Caki2 (cell line): ENCODE results near the gene PMS1. TPM values are rescaled to one million over a fixed set of nuclear protein-coding genes. Genes with fewer than 3 reads are reported as not detected.

Experiments used
- DNase-seq: peaks from one replicate; pipeline ENCODE4 v3.0.0-alpha.2; 2015; ENCODE audit warnings: low read depth
- in situ Hi-C: cut with HindIII; loops from 2 replicates; pipeline ENCODE4 v1.10.0; 2016; ENCODE audit warnings: low sequenced_read_pairs, low pct_unique_long_range_greater_than_20kb, mixed read lengths
- total RNA-seq: library from RNA; depleted of rRNA; stranded (reverse); fragments of >200 nt; shearing (Covaris generic); gene quantifications from 2 replicates; pipeline ENCODE4 v1.2.3, GENCODE V29; 2014; ENCODE audit warnings: low replicate concordance

Gene PMS1
- total RNA-seq, 1 experiment from 2014 or later, result 19.2 TPM

DNA sequence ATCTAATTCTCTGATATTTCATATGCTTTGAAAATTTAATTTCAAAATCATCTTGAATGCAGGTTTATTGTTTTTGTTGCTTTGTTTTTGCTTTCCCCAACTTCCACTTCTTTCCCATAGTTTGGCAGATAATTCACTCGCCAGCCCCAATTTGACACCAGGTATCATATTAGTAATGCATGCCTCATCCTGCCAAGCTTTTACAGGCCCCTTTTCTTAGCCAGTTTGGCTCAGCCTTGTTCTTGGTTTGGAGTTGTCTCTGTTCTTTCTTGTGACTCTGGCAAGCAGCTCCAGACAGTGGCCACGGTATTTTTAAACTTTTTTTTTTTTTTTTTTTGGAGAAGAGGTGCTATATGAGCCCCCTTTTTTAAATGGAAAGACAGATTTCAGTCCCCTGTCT is 65.3 kb downstream of the PMS1 start:
- no peak for DNase-seq
- in situ Hi-C loops, result no loop called here

- in situ Hi-C loops, result no loop called here
Observed at GRCh38 chr2:189851174-189851826, 67.0 kb downstream of the PMS1 start.

GRCh38 chr2:189854187-189854586 is 69.9 kb downstream of the PMS1 start:
- in situ Hi-C loops, result no loop called here
- no peak for DNase-seq

More at GRCh38 chr2:189851174-189851826, 67.0 kb downstream of the PMS1 start:
- DNase-seq, result no peak

DNA sequence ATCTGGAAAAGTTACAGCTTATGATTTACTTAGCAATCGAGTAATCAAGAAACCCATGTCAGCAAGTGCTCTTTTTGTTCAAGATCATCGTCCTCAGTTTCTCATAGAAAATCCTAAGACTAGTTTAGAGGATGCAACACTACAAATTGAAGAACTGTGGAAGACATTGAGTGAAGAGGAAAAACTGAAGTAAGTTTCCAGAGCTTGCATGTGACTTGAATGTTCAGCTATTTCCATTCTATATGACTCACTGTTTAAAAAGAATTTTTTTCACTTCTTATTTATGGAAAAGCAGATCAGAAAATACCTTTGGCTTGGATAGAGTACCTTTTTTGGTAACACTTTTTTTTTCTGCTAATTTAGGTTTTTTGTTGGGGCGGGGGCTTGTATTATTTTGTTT is 70.7 kb downstream of the PMS1 start:
- DNase-seq, result no peak
- in situ Hi-C loops, result no loop called here

- DNase-seq, result no peak
- in situ Hi-C loops, result no loop called here
Observed at GRCh38 chr2:189858291-189858690, 74.0 kb downstream of the PMS1 start.

DNA sequence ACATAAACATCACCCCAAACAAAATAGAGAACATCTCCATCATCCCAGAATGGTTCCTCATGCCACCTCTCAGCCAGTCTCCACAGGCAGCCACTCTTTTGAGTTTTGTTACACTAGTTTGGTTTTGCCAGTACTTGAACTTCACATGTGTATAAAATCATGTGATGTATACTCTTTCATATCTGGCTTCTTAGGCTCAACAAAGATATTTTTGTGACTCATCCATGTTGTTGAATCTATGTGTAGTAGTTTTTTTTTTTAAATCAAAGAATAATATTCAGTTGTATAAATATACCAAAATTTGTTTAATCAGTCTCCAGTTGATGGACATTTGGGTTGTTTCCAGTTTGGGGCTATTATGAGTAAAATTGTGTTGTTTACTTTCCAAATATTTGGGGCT is 75.9 kb downstream of the PMS1 start:
- in situ Hi-C loops, result no loop called here
- no peak for DNase-seq

DNA sequence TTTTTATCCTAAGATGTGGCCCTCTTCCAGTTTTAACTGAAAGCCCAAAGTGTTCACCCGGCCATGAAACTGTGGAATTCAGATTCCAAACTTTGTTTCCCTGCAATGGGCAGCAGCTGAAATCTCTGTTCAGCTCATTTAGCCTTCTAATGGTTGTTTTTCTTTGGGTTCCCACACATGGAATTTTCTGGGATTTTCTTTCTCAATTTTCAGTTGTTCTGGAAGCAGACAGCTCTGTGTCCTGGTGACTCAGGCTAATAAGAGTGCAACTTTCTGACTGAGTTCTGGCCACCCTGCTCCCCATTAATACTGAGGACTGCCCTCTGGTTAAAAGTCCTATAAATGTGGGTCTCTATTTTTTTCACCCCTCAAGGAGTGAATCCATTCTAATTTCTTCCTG is 78.5 kb downstream of the PMS1 start:
- in situ Hi-C loops, result no loop called here
- DNase-seq, result no peak

DNA sequence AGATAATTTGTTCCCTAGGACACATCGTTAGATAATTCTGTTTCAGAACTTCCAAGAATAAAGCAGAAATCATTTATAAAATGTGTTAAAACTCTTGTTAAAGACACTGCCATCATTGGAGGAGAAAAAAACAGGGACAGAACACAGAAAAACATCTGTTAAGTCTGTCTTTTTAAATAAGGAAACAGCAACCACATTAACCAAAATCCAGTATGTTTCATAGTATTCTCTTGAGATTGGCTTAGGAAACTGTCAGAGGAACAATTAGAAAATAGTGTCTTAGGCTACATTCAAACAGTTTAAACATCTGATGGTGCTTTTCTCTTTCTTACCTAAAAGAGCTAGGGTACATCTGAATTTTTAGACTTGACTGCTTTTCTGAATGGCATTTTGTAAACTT is 81.6 kb downstream of the PMS1 start:
- DNase-seq, result no peak
- in situ Hi-C loops, result no loop called here

DNA sequence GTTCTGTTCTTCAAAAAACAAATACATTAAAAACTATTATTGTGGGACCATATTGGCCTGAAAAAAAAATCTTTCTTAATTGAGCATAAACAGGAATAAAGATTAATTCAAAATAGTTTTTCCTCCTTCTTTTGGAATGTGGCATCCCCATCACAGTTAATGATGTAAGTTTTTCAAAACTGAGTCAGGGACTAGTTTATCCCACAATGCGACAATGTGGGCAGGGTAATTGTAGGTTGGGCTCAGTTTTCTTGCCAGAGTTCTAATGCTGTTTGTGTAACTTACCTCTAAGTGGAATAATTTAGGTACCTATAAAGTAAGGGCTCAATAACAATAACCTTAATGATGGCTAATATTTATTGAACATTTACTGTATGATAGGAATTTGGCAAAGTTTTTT is 82.0 kb downstream of the PMS1 start:
- no peak for DNase-seq
- in situ Hi-C loops, result no loop called here

- DNase-seq, result no peak
- in situ Hi-C loops, result no loop called here
Observed at GRCh38 chr2:189868896-189869295, 84.6 kb downstream of the PMS1 start.

DNA sequence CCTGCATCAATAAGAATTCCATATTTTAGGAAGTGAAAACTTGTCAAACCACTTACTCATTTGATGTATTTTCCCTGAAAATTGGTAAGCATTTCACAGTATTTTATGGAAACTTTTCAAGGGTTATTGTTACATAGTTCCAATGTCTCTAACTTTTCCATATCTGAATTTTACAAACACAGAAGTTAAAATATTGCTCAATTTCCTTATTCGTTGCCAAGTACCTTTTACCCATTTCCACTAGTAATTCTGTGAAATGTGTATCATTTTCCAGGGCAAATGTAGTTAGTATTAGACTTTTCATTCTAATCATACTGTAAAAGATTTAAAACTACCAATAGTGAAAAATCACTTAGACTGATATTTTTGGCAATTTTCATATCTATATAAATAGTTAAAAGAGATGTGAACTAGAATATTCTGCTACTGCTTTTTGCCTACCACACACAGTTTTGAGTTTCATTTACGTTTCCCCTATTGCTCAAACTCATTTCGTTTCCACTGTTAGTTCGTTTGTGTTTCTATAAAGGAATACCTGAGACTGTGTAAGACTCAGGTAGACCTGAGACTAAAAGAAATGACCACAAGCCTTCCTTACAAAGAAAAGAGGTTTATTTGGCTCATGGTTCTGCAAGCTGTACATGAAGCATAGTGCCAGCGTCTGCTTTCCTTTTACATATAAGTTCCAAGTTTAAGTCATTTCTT is 86.3 kb downstream of the PMS1 start:
- in situ Hi-C loops, result no loop called here
- DNase-seq, result no peak

DNA sequence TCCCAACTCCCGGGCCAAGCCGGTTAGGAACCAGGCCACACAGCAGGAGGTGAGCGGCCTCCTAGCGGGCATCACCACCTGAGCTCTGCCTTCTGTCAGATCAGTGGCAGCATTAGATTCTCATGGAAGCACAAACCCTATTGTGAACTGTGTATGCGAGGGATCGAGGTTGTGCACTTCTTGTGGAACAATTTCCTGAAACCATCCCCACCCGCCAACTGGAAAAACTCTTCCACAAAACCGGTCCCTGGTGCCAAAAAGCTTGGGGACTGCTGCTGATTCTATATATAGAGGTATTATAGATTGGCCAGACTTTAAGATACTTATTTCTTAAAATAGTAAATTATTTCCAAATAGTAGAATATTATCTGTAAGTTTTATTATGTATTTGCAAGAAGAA is 89.4 kb downstream of the PMS1 start:
- no peak for DNase-seq
- in situ Hi-C loops, result no loop called here

- no peak for DNase-seq
- in situ Hi-C loops, result no loop called here
Observed at GRCh38 chr2:189874586-189875320, 90.5 kb downstream of the PMS1 start.

GRCh38 chr2:189876271-189876670 is 92.0 kb downstream of the PMS1 start:
- in situ Hi-C loops, result no loop called here
- DNase-seq, result no peak

DNA sequence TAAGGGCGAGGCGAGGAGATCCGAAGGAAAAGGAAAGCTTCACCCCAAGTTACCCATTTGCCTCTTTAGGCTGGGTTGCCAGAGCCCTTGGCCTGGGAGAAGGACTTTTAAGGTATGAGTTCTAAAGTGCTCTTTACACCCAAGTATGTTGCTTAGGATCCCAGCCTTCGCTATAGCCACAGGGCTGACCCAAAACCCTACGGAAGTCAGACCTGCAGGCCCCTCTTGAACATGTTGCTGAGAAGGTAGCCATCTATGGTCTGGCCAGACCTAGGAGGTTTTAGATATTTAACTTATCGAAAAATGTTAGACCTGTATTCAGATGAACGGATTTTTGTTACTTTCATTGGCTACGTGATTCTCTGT is 95.4 kb downstream of the PMS1 start:
- in situ Hi-C loops, result no loop called here
- DNase-seq, result no peak

DNA sequence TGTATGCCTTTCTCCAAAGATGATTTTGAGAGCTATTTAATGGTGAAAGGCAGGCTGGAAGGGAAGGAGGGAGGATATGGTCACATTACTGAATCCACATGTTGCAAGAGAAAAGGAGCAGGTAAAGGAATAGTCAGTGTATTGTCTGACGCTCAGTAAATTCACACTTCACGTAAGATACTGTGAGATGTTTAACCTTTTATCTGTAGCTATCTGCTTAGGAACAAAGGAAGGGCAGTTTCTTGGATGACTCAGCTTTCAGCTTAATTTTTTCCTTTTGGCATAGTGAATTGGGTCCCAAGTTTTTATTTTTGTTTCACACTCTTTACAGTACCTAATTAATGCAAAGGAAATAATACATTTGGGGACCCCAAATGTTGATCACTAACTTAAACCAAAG is 96.2 kb downstream of the PMS1 start:
- no peak for DNase-seq
- in situ Hi-C loops, result no loop called here

- in situ Hi-C loops, result no loop called here
- DNase-seq, result no peak
Observed at GRCh38 chr2:189880832-189881492, 96.7 kb downstream of the PMS1 start.

DNA sequence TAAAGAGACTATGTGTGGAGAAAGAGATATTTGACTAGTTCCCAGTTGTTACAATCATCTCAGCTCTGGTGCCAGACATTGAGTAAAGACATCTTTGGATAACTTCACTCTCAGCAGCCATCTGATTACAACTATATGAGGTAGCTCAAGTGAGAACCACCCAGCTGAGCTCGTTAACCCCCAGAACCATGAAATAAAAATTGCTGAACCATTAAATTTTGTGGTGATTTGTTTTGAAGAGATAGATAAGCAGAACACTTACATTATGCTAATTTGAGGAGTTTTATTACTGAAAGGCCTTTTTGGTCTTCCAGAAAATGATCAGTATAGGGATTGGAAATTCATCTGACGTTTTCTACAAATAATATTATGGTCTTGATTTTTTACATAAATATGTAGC is 101.1 kb downstream of the PMS1 start:
- in situ Hi-C loops, result no loop called here
- DNase-seq, result no peak
